GM13976 (cell line): Measurements from ENCODE around the gene PPIP5K2.

Experiments used
- DNase-seq: peaks from one replicate; pipeline ENCODE4 v3.0.0; 2012; ENCODE audit warnings: low spot score
- in situ Hi-C: fragments of 300-500 bp; cut with MboI; formaldehyde crosslinking; loops from one replicate; pipeline ENCODE4 v1.12.0; 2022; ENCODE audit warnings: low sequenced_read_pairs, mixed read lengths, inconsistent platforms; ENCODE audit not compliant: unreplicated experiment
- TF ChIP-seq, protein P1 (sequence below): IDR thresholded peaks from 2 replicates; pipeline ENCODE4 v1.5.1; 2012; ENCODE audit warnings: borderline replicate concordance, mild to moderate bottlenecking; ENCODE audit not compliant: insufficient read depth; ENCODE audit errors: extremely low read depth, missing control alignments, control extremely low read depth

Gene PPIP5K2

DNA sequence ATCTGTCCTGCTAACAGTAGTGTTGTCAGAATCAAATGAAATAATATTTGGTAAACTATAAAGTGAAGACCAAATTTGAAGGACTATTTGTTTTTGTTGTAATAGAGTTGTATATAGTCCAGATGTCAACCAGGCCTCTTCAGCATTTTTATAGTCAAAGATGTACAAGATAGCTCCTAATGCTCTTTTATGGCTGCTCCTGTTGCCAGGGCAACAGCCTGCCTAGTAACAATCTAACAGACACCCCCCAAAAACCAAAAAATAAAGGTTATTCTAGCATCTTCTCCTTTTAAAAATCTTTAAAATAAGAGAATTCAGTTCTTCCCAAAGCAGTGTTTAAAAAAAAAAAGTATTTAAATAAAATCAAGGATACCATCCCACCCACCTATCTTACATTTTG, 89.0 kb downstream of the PPIP5K2 start:
- in situ Hi-C loops = no loop called here
- DNase-seq = no peak
- TF ChIP-seq, protein P1, sequence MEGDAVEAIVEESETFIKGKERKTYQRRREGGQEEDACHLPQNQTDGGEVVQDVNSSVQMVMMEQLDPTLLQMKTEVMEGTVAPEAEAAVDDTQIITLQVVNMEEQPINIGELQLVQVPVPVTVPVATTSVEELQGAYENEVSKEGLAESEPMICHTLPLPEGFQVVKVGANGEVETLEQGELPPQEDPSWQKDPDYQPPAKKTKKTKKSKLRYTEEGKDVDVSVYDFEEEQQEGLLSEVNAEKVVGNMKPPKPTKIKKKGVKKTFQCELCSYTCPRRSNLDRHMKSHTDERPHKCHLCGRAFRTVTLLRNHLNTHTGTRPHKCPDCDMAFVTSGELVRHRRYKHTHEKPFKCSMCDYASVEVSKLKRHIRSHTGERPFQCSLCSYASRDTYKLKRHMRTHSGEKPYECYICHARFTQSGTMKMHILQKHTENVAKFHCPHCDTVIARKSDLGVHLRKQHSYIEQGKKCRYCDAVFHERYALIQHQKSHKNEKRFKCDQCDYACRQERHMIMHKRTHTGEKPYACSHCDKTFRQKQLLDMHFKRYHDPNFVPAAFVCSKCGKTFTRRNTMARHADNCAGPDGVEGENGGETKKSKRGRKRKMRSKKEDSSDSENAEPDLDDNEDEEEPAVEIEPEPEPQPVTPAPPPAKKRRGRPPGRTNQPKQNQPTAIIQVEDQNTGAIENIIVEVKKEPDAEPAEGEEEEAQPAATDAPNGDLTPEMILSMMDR = no peak

DNA sequence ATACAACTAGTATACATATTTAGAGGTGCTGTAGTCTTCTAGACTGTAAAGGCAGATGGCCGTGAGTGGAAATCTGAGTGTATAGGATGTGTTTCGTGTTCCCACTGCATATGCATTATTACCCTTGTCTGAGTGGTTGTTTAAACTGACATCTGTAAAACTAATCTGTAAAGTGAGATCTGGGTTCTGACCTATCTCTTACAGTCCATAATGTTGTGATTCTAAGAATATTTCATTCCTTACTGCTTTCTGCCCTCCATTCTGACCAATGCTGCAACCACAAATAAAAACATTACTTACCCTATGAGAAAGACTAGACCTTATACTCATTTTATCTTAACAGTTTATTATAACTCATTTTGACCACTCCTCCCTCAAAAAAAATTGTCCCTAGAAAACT, 90.9 kb downstream of the PPIP5K2 start:
- in situ Hi-C loops = no loop called here
- TF ChIP-seq, protein P1 = no peak
- no peak for DNase-seq

DNA sequence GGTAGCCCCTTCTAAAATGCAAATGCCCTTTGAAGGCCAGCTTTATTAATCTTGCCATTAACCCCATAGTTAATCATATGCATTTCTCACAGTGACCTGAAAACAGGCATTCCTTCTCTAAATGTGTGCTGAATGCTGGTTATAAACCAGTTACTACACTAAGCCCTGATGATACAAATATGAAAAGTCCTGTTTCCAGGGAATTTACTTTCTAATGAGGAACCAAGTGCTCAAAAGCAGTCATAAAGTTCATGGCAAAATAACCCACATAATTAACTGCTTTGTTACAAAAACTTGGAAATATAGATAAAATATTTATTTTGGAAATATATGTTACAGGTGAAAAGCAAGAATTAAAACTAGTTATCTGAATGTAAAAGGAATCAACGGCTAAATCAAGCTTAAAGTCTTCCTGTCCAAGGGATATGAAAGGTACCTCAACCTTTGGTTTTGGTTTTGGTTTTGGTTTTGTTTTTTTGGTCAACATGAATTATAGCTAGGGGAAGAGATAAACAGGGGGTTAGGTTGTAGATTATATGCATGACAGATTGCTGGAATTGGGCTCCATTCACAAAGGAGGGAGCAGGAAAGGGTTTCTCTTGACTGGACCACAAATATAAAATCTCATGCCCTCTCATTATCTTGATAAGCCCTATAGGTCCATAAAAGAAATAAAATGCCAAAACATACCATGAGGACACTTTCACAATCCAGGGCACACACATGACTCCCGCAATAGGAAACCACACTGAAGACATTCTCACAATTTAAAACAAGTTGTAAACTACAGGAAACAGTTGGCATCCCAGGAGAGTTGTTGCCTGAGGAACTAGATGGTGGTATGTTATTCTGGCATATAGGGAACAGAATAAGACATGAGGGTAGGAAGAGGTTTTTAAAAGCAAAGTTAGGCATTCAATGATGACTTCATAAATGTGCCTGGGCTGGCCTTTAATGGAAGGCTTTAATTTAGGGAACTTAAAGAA, 91.8 kb downstream of the PPIP5K2 start:
- in situ Hi-C loops = no loop called here
- TF ChIP-seq, protein P1 = no peak
- no peak for DNase-seq

DNA sequence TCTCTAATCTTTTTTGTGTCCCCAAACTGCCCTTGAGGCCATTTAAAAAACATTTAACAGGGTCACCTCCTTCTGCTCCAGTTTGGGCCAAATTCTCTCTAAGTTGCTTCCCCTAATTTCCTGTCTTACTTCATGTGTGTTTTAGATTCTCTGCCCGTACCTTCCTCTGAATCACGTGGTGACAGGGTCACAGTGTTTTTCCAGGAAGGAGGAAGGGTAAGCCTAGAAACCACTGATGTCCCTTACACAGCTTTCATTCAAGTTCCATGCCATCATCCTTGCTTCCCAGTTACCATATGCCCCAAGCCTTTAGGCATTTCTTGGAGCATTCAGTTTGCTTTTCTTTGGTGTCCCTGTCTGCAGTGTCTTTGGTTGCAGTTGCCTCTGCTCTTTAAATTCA, 96.0 kb downstream of the PPIP5K2 start:
- TF ChIP-seq, protein P1 = no peak
- in situ Hi-C loops = no loop called here
- DNase-seq = no peak

DNA sequence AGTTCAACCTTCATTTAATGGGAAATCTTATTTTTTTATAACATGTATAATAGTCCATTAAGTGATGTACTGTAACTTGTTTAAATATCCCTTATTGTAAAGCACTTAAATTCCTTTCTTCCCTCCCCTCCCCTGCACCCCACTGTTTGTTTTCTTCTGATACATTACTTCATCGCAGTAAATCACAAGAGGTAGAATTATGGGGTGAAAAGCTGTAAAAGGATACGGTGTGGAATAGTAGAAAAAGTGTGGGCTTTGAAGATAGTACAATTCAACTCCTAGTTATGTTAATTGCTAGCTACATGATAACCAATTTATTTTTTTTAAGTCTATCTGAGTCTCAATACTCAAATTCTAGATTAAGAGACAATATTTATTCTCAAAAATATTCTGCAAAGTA, 96.6 kb downstream of the PPIP5K2 start:
- in situ Hi-C loops = no loop called here
- DNase-seq = no peak

DNA sequence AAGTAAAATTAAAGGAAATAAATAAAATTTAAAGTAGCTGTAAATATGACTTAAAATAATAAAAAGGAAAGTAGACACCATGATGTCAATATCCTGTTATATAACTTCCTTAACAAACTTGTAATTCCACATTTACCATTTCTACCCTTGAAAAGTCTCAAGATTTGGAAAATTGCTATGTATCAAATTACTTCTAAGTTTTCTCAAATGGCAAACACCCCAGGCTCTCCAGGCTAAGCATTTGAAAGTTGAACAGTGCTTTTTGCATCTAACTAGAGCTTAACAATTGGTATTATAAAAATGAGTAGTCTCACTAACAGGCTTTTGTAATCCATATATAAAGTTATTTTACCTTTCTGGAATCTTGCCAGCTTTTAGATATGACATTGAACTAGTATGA, 97.0 kb downstream of the PPIP5K2 start:
- in situ Hi-C loops = no loop called here

More for the DNA sequence above, 96.6 kb downstream of the PPIP5K2 start:
- TF ChIP-seq, protein P1 = no peak

More for the DNA sequence above, 97.0 kb downstream of the PPIP5K2 start:
- TF ChIP-seq, protein P1 = no peak
- no peak for DNase-seq
